ENCODE measurements around the gene SLC16A1. TPM values are rescaled to one million over a fixed set of nuclear protein-coding genes. Genes with fewer than 3 reads are reported as not detected.
"Not testable (repeated sequence)": the region's sequence is repeated elsewhere in the genome, so short reads cannot be mapped to it uniquely, and the experiment has no call there.

SLC16A1 gene
- total RNA-seq, 2 donors from 2014 or later = 55.6 to 70.5 TPM

GRCh38 chr1:112904071-112904830 is 51.7 kb downstream of the SLC16A1 start:
- ATAC-seq (replicated peaks in 1 of 2) (peak; percentile 88 to 90), DNase-seq (peak; percentile 61 to 67)
- Mint-ChIP-seq H3K4me3 (peak overlapping the region; percentile 66 to 71), H3K4me1 (ENCODE audit: low read depth) (peaks cover 35% of the 10 kb centered on the region), H3K27ac (peak overlapping the region; percentile 90), H3K27me3 (ENCODE audit: low read depth) (no peaks in the 10 kb centered on the region), H3K36me3 (ENCODE audit: insufficient read depth in 2 of 2) (peaks cover 0 to under 1% of the 10 kb centered on the region in 2 donors), H3K9me3 (no peaks in the 10 kb centered on the region)

GRCh38 chr1:112902221-112902620 is 53.8 kb downstream of the SLC16A1 start:
- H3K36me3 Mint-ChIP-seq (ENCODE audit: insufficient read depth in 2 of 2) = no peaks in the 10 kb centered on the region
- H3K9me3 Mint-ChIP-seq = no peaks in the 10 kb centered on the region
- ATAC-seq (replicated peaks in 1 of 2) (no peak), DNase-seq (no peak)
- peaks cover 35% of the 10 kb centered on the region for H3K4me1 Mint-ChIP-seq (ENCODE audit: low read depth)
- H3K27ac Mint-ChIP-seq = no peak overlapping the region
- H3K4me3 Mint-ChIP-seq = no peak overlapping the region
- no peaks in the 10 kb centered on the region for H3K27me3 Mint-ChIP-seq (ENCODE audit: low read depth)

- no peak for ATAC-seq (replicated peaks in 1 of 2)
- Mint-ChIP-seq H3K27ac (no peak overlapping the region), H3K9me3 (no peaks in the 10 kb centered on the region), H3K4me3 (no peak overlapping the region), H3K4me1 (ENCODE audit: low read depth) (peaks cover 32% of the 10 kb centered on the region), H3K36me3 (ENCODE audit: insufficient read depth in 2 of 2) (no peaks in the 10 kb centered on the region), H3K27me3 (ENCODE audit: low read depth) (no peaks in the 10 kb centered on the region)
- DNase-seq = no peak
Observed at GRCh38 chr1:112901387-112901786, 54.6 kb downstream of the SLC16A1 start.

GRCh38 chr1:112896783-112897182 is 59.2 kb downstream of the SLC16A1 start:
- Mint-ChIP-seq H3K36me3 (ENCODE audit: insufficient read depth in 2 of 2) (peaks cover 2 to 12% of the 10 kb centered on the region in 2 donors), H3K4me1 (ENCODE audit: low read depth) (no peaks in the 10 kb centered on the region), H3K4me3 (no peak overlapping the region), H3K9me3 (peaks cover 0 to 5% of the 10 kb centered on the region in 2 donors), H3K27ac (no peak overlapping the region), H3K27me3 (ENCODE audit: low read depth) (no peaks in the 10 kb centered on the region)
- ATAC-seq (replicated peaks in 1 of 2) (no peak), DNase-seq (no peak)

- peaks cover 2 to 12% of the 10 kb centered on the region in 2 donors for H3K36me3 Mint-ChIP-seq (ENCODE audit: insufficient read depth in 2 of 2)
- DNase-seq = no peak
- no peaks in the 10 kb centered on the region for H3K4me1 Mint-ChIP-seq (ENCODE audit: low read depth)
- H3K9me3 Mint-ChIP-seq = peaks cover 0 to 5% of the 10 kb centered on the region in 2 donors
- no peaks in the 10 kb centered on the region for H3K27me3 Mint-ChIP-seq (ENCODE audit: low read depth)
- no peak overlapping the region for H3K27ac Mint-ChIP-seq
- no peak overlapping the region for H3K4me3 Mint-ChIP-seq
- no peak for ATAC-seq (replicated peaks in 1 of 2)
Observed at GRCh38 chr1:112894561-112895011, 61.4 kb downstream of the SLC16A1 start.

- DNase-seq (no peak), ATAC-seq (replicated peaks in 1 of 2) (no peak)
- H3K36me3 Mint-ChIP-seq (ENCODE audit: insufficient read depth in 2 of 2) = peaks cover 2 to 12% of the 10 kb centered on the region in 2 donors
- H3K27ac Mint-ChIP-seq = no peak overlapping the region
- no peaks in the 10 kb centered on the region for H3K27me3 Mint-ChIP-seq (ENCODE audit: low read depth)
- no peaks in the 10 kb centered on the region for H3K4me1 Mint-ChIP-seq (ENCODE audit: low read depth)
- H3K4me3 Mint-ChIP-seq = no peak overlapping the region
- H3K9me3 Mint-ChIP-seq = peaks cover 0 to 5% of the 10 kb centered on the region in 2 donors
Observed at GRCh38 chr1:112894010-112894292, 62.0 kb downstream of the SLC16A1 start.

GRCh38 chr1:112893288-112894009 is 62.5 kb downstream of the SLC16A1 start:
- H3K9me3 Mint-ChIP-seq = peaks cover 0 to 5% of the 10 kb centered on the region in 2 donors
- no peak overlapping the region for H3K27ac Mint-ChIP-seq
- H3K36me3 Mint-ChIP-seq (ENCODE audit: insufficient read depth in 2 of 2) = peaks cover 2 to 12% of the 10 kb centered on the region in 2 donors
- H3K4me1 Mint-ChIP-seq (ENCODE audit: low read depth) = no peaks in the 10 kb centered on the region
- H3K27me3 Mint-ChIP-seq (ENCODE audit: low read depth) = no peaks in the 10 kb centered on the region
- DNase-seq (no peak), ATAC-seq (replicated peaks in 1 of 2) (no peak)
- no peak overlapping the region for H3K4me3 Mint-ChIP-seq

- DNase-seq; H3K36me3 Mint-ChIP-seq (ENCODE audit: insufficient read depth in 2 of 2); H3K27ac Mint-ChIP-seq; H3K27me3 Mint-ChIP-seq (ENCODE audit: low read depth); H3K9me3 Mint-ChIP-seq; ATAC-seq (replicated peaks in 1 of 2); H3K4me1 Mint-ChIP-seq (ENCODE audit: low read depth); H3K4me3 Mint-ChIP-seq: not testable (repeated sequence)
Observed at GRCh38 chr1:112889906-112890305, 66.1 kb downstream of the SLC16A1 start.

- ATAC-seq (replicated peaks in 1 of 2) = no peak
- H3K4me3 Mint-ChIP-seq = no peak overlapping the region
Observed at GRCh38 chr1:112889052-112889768, 66.8 kb downstream of the SLC16A1 start.

GRCh38 chr1:112888630-112889029 is 67.4 kb downstream of the SLC16A1 start:
- Mint-ChIP-seq H3K4me3 (no peak overlapping the region), H3K9me3 (peaks cover 0 to 2% of the 10 kb centered on the region in 2 donors), H3K27ac (no peak overlapping the region), H3K27me3 (ENCODE audit: low read depth) (no peaks in the 10 kb centered on the region), H3K4me1 (ENCODE audit: low read depth) (no peaks in the 10 kb centered on the region), H3K36me3 (ENCODE audit: insufficient read depth in 2 of 2) (peaks cover 0 to 5% of the 10 kb centered on the region in 2 donors)
- ATAC-seq (replicated peaks in 1 of 2) (no peak), DNase-seq (no peak)

More at GRCh38 chr1:112889052-112889768, 66.8 kb downstream of the SLC16A1 start:
- no peak for DNase-seq
- Mint-ChIP-seq H3K36me3 (ENCODE audit: insufficient read depth in 2 of 2) (peaks cover 0 to 8% of the 10 kb centered on the region in 2 donors), H3K27ac (no peak overlapping the region), H3K27me3 (ENCODE audit: low read depth) (no peaks in the 10 kb centered on the region), H3K4me1 (ENCODE audit: low read depth) (no peaks in the 10 kb centered on the region), H3K9me3 (peaks cover 0 to 4% of the 10 kb centered on the region in 2 donors)

- no peak overlapping the region for H3K27ac Mint-ChIP-seq
- no peaks in the 10 kb centered on the region for H3K9me3 Mint-ChIP-seq
- ATAC-seq (replicated peaks in 1 of 2) (no peak), DNase-seq (no peak)
- no peaks in the 10 kb centered on the region for H3K36me3 Mint-ChIP-seq (ENCODE audit: insufficient read depth in 2 of 2)
- no peaks in the 10 kb centered on the region for H3K4me1 Mint-ChIP-seq (ENCODE audit: low read depth)
- H3K27me3 Mint-ChIP-seq (ENCODE audit: low read depth) = no peaks in the 10 kb centered on the region
- H3K4me3 Mint-ChIP-seq = no peak overlapping the region
Observed at GRCh38 chr1:112887599-112888283, 68.3 kb downstream of the SLC16A1 start.

- not testable (repeated sequence) for H3K27ac Mint-ChIP-seq; H3K9me3 Mint-ChIP-seq; H3K36me3 Mint-ChIP-seq (ENCODE audit: insufficient read depth in 2 of 2); ATAC-seq (replicated peaks in 1 of 2); H3K4me3 Mint-ChIP-seq; H3K4me1 Mint-ChIP-seq (ENCODE audit: low read depth); H3K27me3 Mint-ChIP-seq (ENCODE audit: low read depth); DNase-seq
Observed at GRCh38 chr1:112884996-112885395, 71.0 kb downstream of the SLC16A1 start.

Measured in activated T-cell treated with anti-CD3 and anti-CD28 coated beads, Interleukin-2, amount 50 U/mL, for 72 hours (primary cell).